ENCODE results near the gene FLNC.

The FLNC gene

GRCh38 chr7:128877756-128878120, 47.5 kb downstream of the FLNC start:
- Histone ChIP-seq H3K79me2 (ENCODE audit: control insufficient read depth, low read length) (no peaks in the 10 kb centered on the region), H3K9me3 (ENCODE audit: control insufficient read depth, insufficient read depth, low read length) (no peaks in the 10 kb centered on the region), H3K4me3 (ENCODE audit: low read length) (no peak overlapping the region), H3K4me2 (ENCODE audit: low read length) (no peak overlapping the region), H3K4me1 (ENCODE audit: control insufficient read depth, low read length) (no peaks in the 10 kb centered on the region), H3K9me2 (replicated peaks; ENCODE audit: control insufficient read depth, low read length) (no peaks in the 10 kb centered on the region), H3F3A (ENCODE audit: control insufficient read depth, insufficient read depth) (no peaks in the 10 kb centered on the region), H3K27me3 (ENCODE audit: control insufficient read depth, low read length) (no peaks in the 10 kb centered on the region), H3K36me3 (ENCODE audit: control insufficient read depth, low read length) (no peaks in the 10 kb centered on the region), H4K20me1 (ENCODE audit: control insufficient read depth, insufficient read depth, low read depth, low read length) (no peaks in the 10 kb centered on the region), H3K27ac (ENCODE audit: low read depth, low read length) (no peak overlapping the region)
- no peak for TF ChIP-seq CTCF (IDR thresholded peaks at IDR 0.05; ENCODE audit: low read depth, low read length, poor library complexity, severe bottlenecking)
- TF ChIP-seq EZH2phosphoT487 (IDR thresholded peaks at IDR 0.05; ENCODE audit: borderline replicate concordance, low read length) = no peak

- Histone ChIP-seq H3K79me2 (ENCODE audit: control insufficient read depth, low read length) (no peaks in the 10 kb centered on the region), H3K27me3 (ENCODE audit: control insufficient read depth, low read length) (no peaks in the 10 kb centered on the region), H3K27ac (ENCODE audit: low read depth, low read length) (no peak overlapping the region), H3F3A (ENCODE audit: control insufficient read depth, insufficient read depth) (no peaks in the 10 kb centered on the region), H3K4me1 (ENCODE audit: control insufficient read depth, low read length) (no peaks in the 10 kb centered on the region), H4K20me1 (ENCODE audit: control insufficient read depth, insufficient read depth, low read depth, low read length) (no peaks in the 10 kb centered on the region), H3K36me3 (ENCODE audit: control insufficient read depth, low read length) (no peaks in the 10 kb centered on the region), H3K4me2 (ENCODE audit: low read length) (no peak overlapping the region), H3K9me3 (ENCODE audit: control insufficient read depth, insufficient read depth, low read length) (no peaks in the 10 kb centered on the region), H3K9me2 (replicated peaks; ENCODE audit: control insufficient read depth, low read length) (no peaks in the 10 kb centered on the region), H3K4me3 (ENCODE audit: low read length) (no peak overlapping the region)
- TF ChIP-seq EZH2phosphoT487 (IDR thresholded peaks at IDR 0.05; ENCODE audit: borderline replicate concordance, low read length) (no peak), CTCF (IDR thresholded peaks at IDR 0.05; ENCODE audit: low read depth, low read length, poor library complexity, severe bottlenecking) (no peak)
Observed at GRCh38 chr7:128878226-128879105, 48.3 kb downstream of the FLNC start.

GRCh38 chr7:128879461-128879938, 49.3 kb downstream of the FLNC start:
- no peak overlapping the region for H3K4me2 ChIP-seq (ENCODE audit: low read length)
- peaks cover 9% of the 10 kb centered on the region for H3K4me1 ChIP-seq (ENCODE audit: control insufficient read depth, low read length)
- no peaks in the 10 kb centered on the region for H3K36me3 ChIP-seq (ENCODE audit: control insufficient read depth, low read length)
- H3F3A ChIP-seq (ENCODE audit: control insufficient read depth, insufficient read depth) = no peaks in the 10 kb centered on the region
- H3K9me3 ChIP-seq (ENCODE audit: control insufficient read depth, insufficient read depth, low read length) = no peaks in the 10 kb centered on the region
- TF ChIP-seq CTCF (IDR thresholded peaks at IDR 0.05; ENCODE audit: low read depth, low read length, poor library complexity, severe bottlenecking) (no peak), EZH2phosphoT487 (IDR thresholded peaks at IDR 0.05; ENCODE audit: borderline replicate concordance, low read length) (no peak)
- no peaks in the 10 kb centered on the region for H3K27me3 ChIP-seq (ENCODE audit: control insufficient read depth, low read length)
- no peak overlapping the region for H3K27ac ChIP-seq (ENCODE audit: low read depth, low read length)
- H3K79me2 ChIP-seq (ENCODE audit: control insufficient read depth, low read length) = no peaks in the 10 kb centered on the region
- no peaks in the 10 kb centered on the region for H4K20me1 ChIP-seq (ENCODE audit: control insufficient read depth, insufficient read depth, low read depth, low read length)
- H3K9me2 ChIP-seq (replicated peaks; ENCODE audit: control insufficient read depth, low read length) = no peaks in the 10 kb centered on the region
- H3K4me3 ChIP-seq (ENCODE audit: low read length) = no peak overlapping the region

Measured in DOHH2 (cell line).